ENCODE results near the gene CEP55. TPM values are rescaled to one million over a fixed set of nuclear protein-coding genes. Genes with fewer than 3 reads are reported as not detected.

Gene CEP55
- total RNA-seq, 1 experiment from 2014 or later: 68.5 TPM

DNA sequence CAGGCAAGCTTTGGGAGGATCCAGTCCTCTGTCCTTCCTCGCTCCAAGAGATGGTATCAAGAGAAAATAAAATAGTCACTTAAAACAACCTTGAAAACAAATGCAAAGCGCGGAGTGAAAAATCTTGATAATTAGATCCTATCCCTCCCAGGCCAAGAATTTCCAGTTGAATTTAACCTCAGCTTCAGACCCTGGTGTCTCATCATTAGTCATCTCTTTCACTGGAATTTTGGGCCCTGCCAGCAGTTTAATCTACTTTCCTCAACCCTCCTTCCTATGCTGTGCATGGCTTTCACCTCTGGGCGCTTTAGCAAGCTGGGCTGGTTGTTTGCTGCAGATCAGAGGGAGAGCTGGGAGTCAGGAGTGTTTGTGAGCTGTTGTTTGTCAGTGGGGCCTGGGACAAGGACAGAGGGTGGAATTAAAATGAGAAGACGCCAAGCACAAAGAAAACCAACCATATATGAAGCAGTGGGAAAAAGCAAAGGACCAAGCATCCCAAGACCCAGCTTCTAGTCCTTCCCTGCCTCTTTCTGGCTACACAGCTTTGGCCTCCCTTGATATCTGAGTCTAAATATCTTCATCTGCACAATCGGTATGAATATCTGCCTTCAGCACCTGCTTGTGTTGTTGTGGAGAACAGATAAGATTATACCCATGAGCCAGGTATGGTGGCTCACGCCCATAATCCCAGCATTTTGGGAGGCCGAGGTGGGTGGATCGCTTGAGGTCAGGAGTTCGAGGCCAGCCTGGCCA is 27.8 kb upstream of the CEP55 start:
- no TSS peak for BruUV-seq (replicated peaks)
- no peak overlapping the region for H3K4me3 ChIP-seq (ENCODE audit: low read depth, low read length, poor library complexity, severe bottlenecking)
- POLR2A ChIA-PET (ENCODE audit: low non-redundant PET): no interaction called here
- H3K36me3 ChIP-seq (ENCODE audit: insufficient read depth, low read length, poor library complexity, severe bottlenecking): no peaks in the 10 kb centered on the region
- TF ChIP-seq EZH2 (IDR thresholded peaks at IDR 0.05; ENCODE audit: borderline replicate concordance, low read depth, low read length, poor library complexity, severe bottlenecking): no peak
- no peak for TF ChIP-seq CTCF (conservative IDR thresholded peaks at IDR 0.05; ENCODE audit: low read depth, low read length)
- intact Hi-C loops (cut with micrococcal nuclease; ENCODE audit: unreplicated experiment): no loop called here
- H3K9me3 ChIP-seq (ENCODE audit: low read depth, low read length, poor library complexity, severe bottlenecking): no peaks in the 10 kb centered on the region
- CTCF ChIA-PET: interaction anchor here (1.4 kb wide), 1 partner anchor 14 kb away, joined by 3 read pairs; the partner anchor contains the start of gene MYOF
- H3K27me3 ChIP-seq (replicated peaks; ENCODE audit: insufficient read depth, low read depth, low read length, poor library complexity): no peaks in the 10 kb centered on the region
- H3K4me1 ChIP-seq (ENCODE audit: insufficient read depth, low read length, poor library complexity, severe bottlenecking): peaks cover 14% of the 10 kb centered on the region
- peak; percentile 69 for DNase-seq (ENCODE audit: low spot score)
- peak overlapping the region; percentile 12 for H3K27ac ChIP-seq (ENCODE audit: low read depth, low read length, poor library complexity, severe bottlenecking)

GRCh38 chr10:93469454-93469853 is 27.0 kb upstream of the CEP55 start:
- ChIA-PET POLR2A (ENCODE audit: low non-redundant PET) (no interaction called here), CTCF (no interaction called here)
- TF ChIP-seq CTCF (conservative IDR thresholded peaks at IDR 0.05; ENCODE audit: low read depth, low read length) (no peak), EZH2 (IDR thresholded peaks at IDR 0.05; ENCODE audit: borderline replicate concordance, low read depth, low read length, poor library complexity, severe bottlenecking) (no peak)
- H3K4me1 ChIP-seq (ENCODE audit: insufficient read depth, low read length, poor library complexity, severe bottlenecking): peaks cover 14% of the 10 kb centered on the region
- intact Hi-C loops (cut with micrococcal nuclease; ENCODE audit: unreplicated experiment): no loop called here
- H3K9me3 ChIP-seq (ENCODE audit: low read depth, low read length, poor library complexity, severe bottlenecking): no peaks in the 10 kb centered on the region
- BruUV-seq (replicated peaks): no TSS peak
- H3K36me3 ChIP-seq (ENCODE audit: insufficient read depth, low read length, poor library complexity, severe bottlenecking): no peaks in the 10 kb centered on the region
- H3K27me3 ChIP-seq (replicated peaks; ENCODE audit: insufficient read depth, low read depth, low read length, poor library complexity): no peaks in the 10 kb centered on the region
- no peak overlapping the region for H3K27ac ChIP-seq (ENCODE audit: low read depth, low read length, poor library complexity, severe bottlenecking)
- H3K4me3 ChIP-seq (ENCODE audit: low read depth, low read length, poor library complexity, severe bottlenecking): no peak overlapping the region
- DNase-seq (ENCODE audit: low spot score): no peak

DNA sequence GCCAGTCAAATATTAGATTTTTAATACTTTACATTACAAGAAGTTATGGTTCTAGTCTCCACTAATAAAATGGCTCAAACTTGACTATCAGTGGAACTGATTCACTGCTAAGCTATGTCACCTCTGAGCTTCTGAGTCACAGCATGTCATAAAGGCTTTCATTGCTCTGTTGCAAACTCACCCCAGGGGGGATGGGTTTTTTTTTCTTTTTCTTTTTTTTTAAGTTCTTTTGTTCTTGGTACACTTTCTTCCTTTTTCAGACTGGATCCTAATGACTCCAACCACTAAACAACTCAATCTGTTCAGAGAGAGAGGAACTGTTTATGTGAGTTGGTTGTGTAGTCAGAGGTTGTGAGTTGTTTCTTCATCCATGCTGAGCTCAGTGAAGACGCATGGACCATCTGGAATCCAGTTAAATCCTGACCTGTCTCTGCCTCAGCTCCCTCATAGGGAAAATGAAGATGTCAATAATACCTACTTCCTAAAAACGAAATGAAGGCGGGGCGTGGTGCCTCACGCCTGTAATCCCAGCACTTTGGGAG is 25.2 kb upstream of the CEP55 start:
- Histone ChIP-seq H3K36me3 (ENCODE audit: insufficient read depth, low read length, poor library complexity, severe bottlenecking) (no peaks in the 10 kb centered on the region), H3K27ac (ENCODE audit: low read depth, low read length, poor library complexity, severe bottlenecking) (peak overlapping the region; percentile 40), H3K27me3 (replicated peaks; ENCODE audit: insufficient read depth, low read depth, low read length, poor library complexity) (no peaks in the 10 kb centered on the region), H3K4me1 (ENCODE audit: insufficient read depth, low read length, poor library complexity, severe bottlenecking) (peaks cover 8% of the 10 kb centered on the region), H3K4me3 (ENCODE audit: low read depth, low read length, poor library complexity, severe bottlenecking) (no peak overlapping the region), H3K9me3 (ENCODE audit: low read depth, low read length, poor library complexity, severe bottlenecking) (no peaks in the 10 kb centered on the region)
- POLR2A ChIA-PET (ENCODE audit: low non-redundant PET): no interaction called here
- no peak for TF ChIP-seq CTCF (conservative IDR thresholded peaks at IDR 0.05; ENCODE audit: low read depth, low read length)
- no peak for TF ChIP-seq EZH2 (IDR thresholded peaks at IDR 0.05; ENCODE audit: borderline replicate concordance, low read depth, low read length, poor library complexity, severe bottlenecking)
- intact Hi-C loops (cut with micrococcal nuclease; ENCODE audit: unreplicated experiment): no loop called here
- peak; percentile 85 for DNase-seq (ENCODE audit: low spot score)
- CTCF ChIA-PET: interaction anchor here (1.2 kb wide), 1 partner anchor 11 kb away, joined by 5 read pairs; the partner anchor contains the start of gene MYOF
- BruUV-seq (replicated peaks): no TSS peak
